Measurements from ENCODE around the gene OR2A2. TPM values are rescaled to one million over a fixed set of nuclear protein-coding genes. Genes with fewer than 3 reads are reported as not detected.
"Not testable (repeated sequence)": the region's sequence is repeated elsewhere in the genome, so short reads cannot be mapped to it uniquely, and the experiment has no call there.

OR2A2 gene
- total RNA-seq, 2 donors from 2014 or later = not detected

DNA sequence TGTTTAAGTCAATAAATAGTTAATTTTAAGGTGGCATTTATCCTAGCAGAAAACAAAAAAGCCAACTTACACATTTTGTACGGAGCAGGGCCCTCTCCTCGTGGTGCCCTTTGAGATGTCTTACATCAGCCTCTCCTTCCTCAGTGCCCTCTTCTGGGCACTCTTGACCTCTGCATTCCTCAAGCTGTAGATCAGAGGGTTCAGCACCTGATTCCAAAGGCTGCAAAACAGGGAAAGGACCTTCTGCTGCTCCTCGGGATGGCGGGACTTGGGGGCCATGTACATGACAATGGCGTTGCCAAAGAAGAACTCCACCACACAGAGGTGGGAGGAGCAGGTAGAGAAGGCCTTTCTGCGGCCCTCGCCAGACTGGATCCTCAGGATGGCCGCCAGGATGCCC lies 9.0 kb downstream of the OR2A2 start:
- WGBS, 2 experiments (ENCODE audit: insufficient coverage in 1 of 2, insufficient read length in 1 of 2) = 70 to 85% methylated on average over 3 to 8 of the region's 8 CpGs
- Histone ChIP-seq H3K9ac (ENCODE audit: extremely low read depth, low read length, poor library complexity, severe bottlenecking) (no peak overlapping the region), H3K9me3 (ENCODE audit: control insufficient read depth, low read length) (no peaks in the 10 kb centered on the region), H3K4me3 (ENCODE audit: low read length) (no peak overlapping the region), H3K27me3 (ENCODE audit: control insufficient read depth, insufficient read depth, low read length, poor library complexity, severe bottlenecking) (no peaks in the 10 kb centered on the region), H3K27ac (ENCODE audit: low read depth, low read length) (no peak overlapping the region), H3K4me1 (ENCODE audit: control insufficient read depth, insufficient read depth, low read length) (no peaks in the 10 kb centered on the region), H3K36me3 (ENCODE audit: control insufficient read depth, insufficient read depth, low read length) (no peaks in the 10 kb centered on the region)
- peak; percentile 52 for DNase-seq
- H3K27me3 Mint-ChIP-seq (ENCODE audit: insufficient read depth) = peaks cover 2% of the 10 kb centered on the region
- no peaks in the 10 kb centered on the region for H3K4me1 Mint-ChIP-seq
- H3K9me3 Mint-ChIP-seq = peaks cover 1% of the 10 kb centered on the region
- H3K4me3 Mint-ChIP-seq = no peak overlapping the region
- no peak overlapping the region for H3K27ac Mint-ChIP-seq
- H3K36me3 Mint-ChIP-seq (ENCODE audit: low read depth) = no peaks in the 10 kb centered on the region
- peak; percentile 32 for TF ChIP-seq CTCF (conservative IDR thresholded peaks at IDR 0.05)

DNA sequence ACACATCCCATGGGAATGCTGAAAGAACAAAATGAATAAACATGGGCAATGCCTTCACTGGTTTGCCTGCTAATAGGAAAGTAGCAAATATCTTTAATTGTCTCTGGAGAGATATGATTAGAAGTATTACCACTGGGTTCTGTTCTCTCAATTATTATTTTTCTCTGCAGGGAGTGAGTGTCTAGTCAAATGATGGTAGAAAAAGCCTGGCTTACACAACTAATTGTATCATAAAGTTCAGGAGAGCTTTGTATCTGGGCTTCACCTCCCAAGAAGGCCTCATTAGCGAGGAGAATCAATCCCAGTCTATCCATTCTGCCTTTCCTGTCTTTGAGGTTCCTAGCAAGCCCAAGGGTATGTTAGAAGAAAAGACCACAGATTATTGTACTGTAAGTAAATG lies 13.5 kb downstream of the OR2A2 start, which contains the start of gene OR2A14:
OR2A14 (plus strand) TSS at position 301 of the 400 bp plus-strand sequence. CDS start 5,937 bp downstream, outside the sequence.
- H3K36me3 Mint-ChIP-seq (ENCODE audit: low read depth) = no peaks in the 10 kb centered on the region
- no peak within 1 kb of the TSS for H3K4me3 ChIP-seq (ENCODE audit: low read length)
- no peaks in the 10 kb centered on the region for H3K27me3 Mint-ChIP-seq (ENCODE audit: insufficient read depth)
- H3K4me3 Mint-ChIP-seq = no peak within 1 kb of the TSS
- no peak within 1 kb of the TSS for H3K27ac ChIP-seq (ENCODE audit: low read depth, low read length)
- H3K27me3 ChIP-seq (ENCODE audit: control insufficient read depth, insufficient read depth, low read length, poor library complexity, severe bottlenecking) = no peaks in the 10 kb centered on the region
- peaks cover 1% of the 10 kb centered on the region for H3K9me3 Mint-ChIP-seq
- H3K9ac ChIP-seq (ENCODE audit: extremely low read depth, low read length, poor library complexity, severe bottlenecking) = no peak within 1 kb of the TSS
- TF ChIP-seq CTCF (conservative IDR thresholded peaks at IDR 0.05) = no peak
- WGBS, 2 experiments (ENCODE audit: insufficient coverage in 1 of 2, insufficient read length in 1 of 2) = 100% methylated on average over 1 of the region's 1 CpG; no CpG with 5 or more reads in 1 of the 2 experiments
- DNase-seq = no peak
- H3K27ac Mint-ChIP-seq = no peak within 1 kb of the TSS
- no peaks in the 10 kb centered on the region for H3K4me1 Mint-ChIP-seq
- no peaks in the 10 kb centered on the region for H3K36me3 ChIP-seq (ENCODE audit: control insufficient read depth, insufficient read depth, low read length)
- no peaks in the 10 kb centered on the region for H3K4me1 ChIP-seq (ENCODE audit: control insufficient read depth, insufficient read depth, low read length)
- H3K9me3 ChIP-seq (ENCODE audit: control insufficient read depth, low read length) = no peaks in the 10 kb centered on the region

DNA sequence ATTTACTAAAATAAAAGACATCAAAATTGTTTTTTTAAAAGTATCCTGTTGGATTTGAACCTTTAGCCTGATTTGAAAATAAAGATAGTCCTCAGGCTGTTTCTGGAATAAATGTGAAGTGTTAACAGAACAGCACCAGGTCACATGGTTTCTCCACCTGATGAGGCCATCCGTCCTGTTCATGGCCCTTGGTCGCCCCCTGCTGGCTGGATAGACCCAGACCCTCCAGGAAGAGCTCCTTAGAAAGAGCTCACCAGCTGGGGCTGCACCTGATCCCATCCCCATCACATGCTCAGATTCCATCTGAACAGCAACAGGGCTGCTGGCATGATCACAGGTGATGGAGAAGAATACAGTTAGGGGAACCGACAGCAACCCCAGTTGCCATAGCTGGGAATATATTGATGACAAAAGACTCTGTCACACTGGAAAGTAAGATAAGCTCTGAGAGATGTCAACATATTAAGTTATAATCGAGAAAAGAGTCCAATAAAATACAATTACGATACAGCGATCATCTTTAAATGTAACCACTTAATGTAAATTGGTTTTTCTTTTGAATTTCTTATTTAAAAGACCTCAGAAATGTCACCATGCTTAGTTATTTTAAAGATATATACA lies 18.4 kb downstream of the OR2A2 start:
- Mint-ChIP-seq H3K36me3 (ENCODE audit: low read depth) (no peaks in the 10 kb centered on the region), H3K27ac (no peak overlapping the region), H3K27me3 (ENCODE audit: insufficient read depth) (no peaks in the 10 kb centered on the region), H3K9me3 (no peaks in the 10 kb centered on the region), H3K4me3 (no peak overlapping the region), H3K4me1 (no peaks in the 10 kb centered on the region)
- Histone ChIP-seq H3K9me3 (ENCODE audit: control insufficient read depth, low read length) (no peaks in the 10 kb centered on the region), H3K4me3 (ENCODE audit: low read length) (no peak overlapping the region), H3K27ac (ENCODE audit: low read depth, low read length) (no peak overlapping the region), H3K27me3 (ENCODE audit: control insufficient read depth, insufficient read depth, low read length, poor library complexity, severe bottlenecking) (no peaks in the 10 kb centered on the region), H3K36me3 (ENCODE audit: control insufficient read depth, insufficient read depth, low read length) (no peaks in the 10 kb centered on the region), H3K4me1 (ENCODE audit: control insufficient read depth, insufficient read depth, low read length) (no peaks in the 10 kb centered on the region), H3K9ac (ENCODE audit: extremely low read depth, low read length, poor library complexity, severe bottlenecking) (no peak overlapping the region)
- 0 to 51% methylated on average over 3 to 6 of the region's 6 CpGs for WGBS, 2 experiments (ENCODE audit: insufficient coverage in 1 of 2, insufficient read length in 1 of 2)
- DNase-seq = peak; percentile 98
- peak; percentile 97 for TF ChIP-seq CTCF (conservative IDR thresholded peaks at IDR 0.05)

DNA sequence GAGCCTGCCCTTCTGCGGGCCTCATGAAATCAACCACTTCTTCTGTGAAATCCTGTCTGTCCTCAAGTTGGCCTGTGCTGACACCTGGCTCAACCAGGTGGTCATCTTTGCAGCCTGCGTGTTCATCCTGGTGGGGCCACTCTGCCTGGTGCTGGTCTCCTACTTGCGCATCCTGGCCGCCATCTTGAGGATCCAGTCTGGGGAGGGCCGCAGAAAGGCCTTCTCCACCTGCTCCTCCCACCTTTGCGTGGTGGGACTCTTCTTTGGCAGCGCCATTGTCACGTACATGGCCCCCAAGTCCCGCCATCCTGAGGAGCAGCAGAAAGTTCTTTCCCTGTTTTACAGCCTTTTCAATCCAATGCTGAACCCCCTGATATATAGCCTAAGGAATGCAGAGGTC lies 20.2 kb downstream of the OR2A2 start:
- not testable (repeated sequence) for H3K9me3 ChIP-seq (ENCODE audit: control insufficient read depth, low read length); H3K27me3 ChIP-seq (ENCODE audit: control insufficient read depth, insufficient read depth, low read length, poor library complexity, severe bottlenecking); H3K4me1 ChIP-seq (ENCODE audit: control insufficient read depth, insufficient read depth, low read length); H3K9me3 Mint-ChIP-seq; DNase-seq; H3K36me3 Mint-ChIP-seq (ENCODE audit: low read depth); H3K27me3 Mint-ChIP-seq (ENCODE audit: insufficient read depth); H3K4me1 Mint-ChIP-seq; H3K9ac ChIP-seq (ENCODE audit: extremely low read depth, low read length, poor library complexity, severe bottlenecking); H3K27ac ChIP-seq (ENCODE audit: low read depth, low read length); H3K4me3 ChIP-seq (ENCODE audit: low read length); H3K4me3 Mint-ChIP-seq; H3K36me3 ChIP-seq (ENCODE audit: control insufficient read depth, insufficient read depth, low read length); H3K27ac Mint-ChIP-seq
- 88 to 96% methylated on average over 6 to 9 of the region's 9 CpGs for WGBS, 2 experiments (ENCODE audit: insufficient coverage in 1 of 2, insufficient read length in 1 of 2)

Measured in endodermal cell (in vitro differentiated cells).